Vagina (tissue), 2 donors: ENCODE data around the gene KCND1. TPM values are rescaled to one million over a fixed set of nuclear protein-coding genes. Genes with fewer than 3 reads are reported as not detected.

Experiments used
- DNase-seq, 2 donors: peaks; one replicate each; pipeline ENCODE4 v3.0.0-alpha.2; 2017; ENCODE audit errors: extremely low spot score in 2 of 2
- H3K27ac ChIP-seq: fragments of 200-600 bp; sonication (generic); one replicate; pipeline ENCODE4 v1.5.1; 2019
- H3K27me3 ChIP-seq: fragments of 200-600 bp; sonication (generic); one replicate; pipeline ENCODE4 v1.5.1; 2019
- H3K36me3 ChIP-seq, 2 donors: fragments of 200-600 bp; sonication (generic); one replicate each; pipeline ENCODE4 v1.5.1; 2017 to 2019
- H3K4me1 ChIP-seq: fragments of 200-600 bp; sonication (generic); one replicate; pipeline ENCODE4 v1.5.1; 2019
- H3K4me3 ChIP-seq, 2 donors: fragments of 200-600 bp; sonication (generic); 1 replicate in 1 of 2; 2 replicates in 1 of 2; pipeline ENCODE4 v1.5.1; 2016 to 2019
- H3K9me3 ChIP-seq: fragments of 200-600 bp; sonication (generic); one replicate; pipeline ENCODE4 v1.5.1; 2019
- POLR2A ChIP-seq, 2 donors: fragments of 450-650 bp; IDR thresholded peaks; one replicate each; pipeline ENCODE4 v1.6.1; 2017; ENCODE audit warnings: antibody characterized with exemption in 2 of 2, mild to moderate bottlenecking in 2 of 2, moderate library complexity in 2 of 2
- POLR2AphosphoS5 ChIP-seq, 2 donors: sonication (generic); formaldehyde crosslinking; IDR thresholded peaks; one replicate each; pipeline ENCODE4 v1.9.0; 2017; ENCODE audit warnings: antibody characterized with exemption in 2 of 2, mild to moderate bottlenecking in 2 of 2, low read depth in 1 of 2; ENCODE audit not compliant: insufficient read depth in 1 of 2
- intact Hi-C: fragments of 100-400 bp; cut with DNase I; formaldehyde crosslinking; loops from one replicate; pipeline ENCODE4 v1.15.1; 2023
- total RNA-seq: library from RNA; depleted of rRNA; stranded (reverse); fragments of >200 nt; gene quantifications from one replicate; pipeline ENCODE4 v1.2.3, GENCODE V29; 2016
- TF ChIP-seq, protein P1 (sequence below), 3 experiments: fragments of 450-650 bp in 2 of 3; fragments of 200-600 bp in 1 of 3; sonication (generic) in 1 of 3; IDR thresholded peaks; one replicate each; pipeline ENCODE4 v1.5.1; 2017 to 2019; ENCODE audit warnings: antibody characterized with exemption in 3 of 3, mild to moderate bottlenecking in 2 of 3, moderate library complexity in 2 of 3

The KCND1 gene
- total RNA-seq, 1 donor from 2014 or later = 2.0 TPM

DNA sequence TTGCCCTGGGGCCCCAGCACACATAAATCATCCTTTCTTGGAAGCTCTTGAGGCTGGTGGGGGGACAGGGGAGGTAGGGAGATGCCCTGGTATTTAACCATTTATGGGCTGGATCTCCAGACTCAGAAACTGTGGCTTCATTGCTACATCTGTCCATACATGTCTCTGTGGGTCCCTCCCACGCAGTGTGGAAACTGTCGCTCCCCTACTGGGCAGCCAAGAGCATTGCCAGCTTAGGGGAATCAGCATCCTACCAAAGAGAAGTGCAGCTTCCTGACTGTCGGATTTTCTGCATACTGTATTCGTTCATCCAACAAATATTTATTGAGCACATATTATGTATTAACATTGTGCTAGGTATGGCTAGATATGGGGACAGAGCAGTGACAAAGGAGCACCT lies 26.7 kb upstream of the KCND1 start:
- peaks cover 0 to 8% of the 10 kb centered on the region in 2 donors for H3K36me3 ChIP-seq
- intact Hi-C loops = loop anchor here (10.0 kb wide), 1 partner anchor 1324 kb away; no protein-coding TSS in a partner anchor
- H3K4me3 ChIP-seq = no peak overlapping the region
- DNase-seq = no peak
- H3K4me1 ChIP-seq = peaks cover 19% of the 10 kb centered on the region
- no peaks in the 10 kb centered on the region for H3K27me3 ChIP-seq
- H3K27ac ChIP-seq = no peak overlapping the region
- H3K9me3 ChIP-seq = no peaks in the 10 kb centered on the region
- TF ChIP-seq POLR2AphosphoS5 (IDR thresholded peaks at IDR 0.05; ENCODE audit: insufficient read depth in 1 of 2, low read depth in 1 of 2) (no peak), POLR2A (IDR thresholded peaks at IDR 0.05) (no peak)
- TF ChIP-seq, protein P1, sequence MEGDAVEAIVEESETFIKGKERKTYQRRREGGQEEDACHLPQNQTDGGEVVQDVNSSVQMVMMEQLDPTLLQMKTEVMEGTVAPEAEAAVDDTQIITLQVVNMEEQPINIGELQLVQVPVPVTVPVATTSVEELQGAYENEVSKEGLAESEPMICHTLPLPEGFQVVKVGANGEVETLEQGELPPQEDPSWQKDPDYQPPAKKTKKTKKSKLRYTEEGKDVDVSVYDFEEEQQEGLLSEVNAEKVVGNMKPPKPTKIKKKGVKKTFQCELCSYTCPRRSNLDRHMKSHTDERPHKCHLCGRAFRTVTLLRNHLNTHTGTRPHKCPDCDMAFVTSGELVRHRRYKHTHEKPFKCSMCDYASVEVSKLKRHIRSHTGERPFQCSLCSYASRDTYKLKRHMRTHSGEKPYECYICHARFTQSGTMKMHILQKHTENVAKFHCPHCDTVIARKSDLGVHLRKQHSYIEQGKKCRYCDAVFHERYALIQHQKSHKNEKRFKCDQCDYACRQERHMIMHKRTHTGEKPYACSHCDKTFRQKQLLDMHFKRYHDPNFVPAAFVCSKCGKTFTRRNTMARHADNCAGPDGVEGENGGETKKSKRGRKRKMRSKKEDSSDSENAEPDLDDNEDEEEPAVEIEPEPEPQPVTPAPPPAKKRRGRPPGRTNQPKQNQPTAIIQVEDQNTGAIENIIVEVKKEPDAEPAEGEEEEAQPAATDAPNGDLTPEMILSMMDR (IDR thresholded peaks at IDR 0.05) = no peak

DNA sequence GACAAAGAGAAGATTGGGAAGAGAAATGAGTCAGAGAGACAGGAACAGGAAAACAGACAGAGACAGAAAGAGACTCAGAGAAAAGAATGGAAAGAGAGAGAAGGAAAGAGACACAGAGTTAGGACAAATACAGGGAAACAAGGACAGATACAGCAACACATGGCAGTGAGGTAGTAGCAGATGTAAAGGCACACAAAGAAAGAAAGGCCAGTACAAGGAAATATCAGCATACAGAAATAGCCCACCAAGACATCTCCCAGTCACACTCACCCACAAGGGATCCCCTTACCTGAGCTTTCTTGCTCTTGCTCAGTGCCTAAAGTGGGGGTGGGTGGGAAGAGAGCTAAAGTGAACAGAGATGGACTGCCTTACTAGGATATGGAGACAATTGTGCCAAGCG lies 26.2 kb upstream of the KCND1 start:
- no peak overlapping the region for H3K27ac ChIP-seq
- no peaks in the 10 kb centered on the region for H3K27me3 ChIP-seq
- H3K36me3 ChIP-seq = peaks cover 0 to 11% of the 10 kb centered on the region in 2 donors
- peaks cover 19% of the 10 kb centered on the region for H3K4me1 ChIP-seq
- H3K4me3 ChIP-seq = no peak overlapping the region
- no peaks in the 10 kb centered on the region for H3K9me3 ChIP-seq
- TF ChIP-seq POLR2AphosphoS5 (IDR thresholded peaks at IDR 0.05; ENCODE audit: insufficient read depth in 1 of 2, low read depth in 1 of 2) (no peak), POLR2A (IDR thresholded peaks at IDR 0.05) (no peak)
- TF ChIP-seq, protein P1 (IDR thresholded peaks at IDR 0.05) = no peak
- no peak for DNase-seq
- intact Hi-C loops = loop anchor here (10.0 kb wide), 1 partner anchor 1323 kb away; no protein-coding TSS in a partner anchor

DNA sequence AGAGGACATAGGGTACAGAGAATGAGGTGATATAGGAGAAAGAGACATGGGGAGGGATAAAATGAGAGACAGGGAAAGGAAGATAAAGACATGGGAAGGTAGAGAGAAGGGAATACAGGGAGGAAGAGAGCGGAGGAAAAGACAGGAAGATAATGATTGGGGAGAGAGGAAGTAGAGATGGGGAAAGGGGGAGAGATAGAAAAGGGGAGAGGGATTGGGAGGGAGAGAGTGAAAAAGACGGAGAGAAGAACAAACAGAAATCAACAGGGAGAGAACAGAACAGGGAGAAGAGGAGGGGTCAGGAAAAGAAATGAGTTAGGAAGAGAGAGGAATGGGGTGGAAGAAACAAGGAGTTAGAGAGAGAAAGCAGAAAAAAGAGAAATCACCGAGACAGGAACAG lies 25.8 kb upstream of the KCND1 start:
- Histone ChIP-seq H3K4me1 (peaks cover 19% of the 10 kb centered on the region), H3K36me3 (peaks cover 0 to 11% of the 10 kb centered on the region in 2 donors), H3K4me3 (no peak overlapping the region), H3K9me3 (no peaks in the 10 kb centered on the region), H3K27ac (no peak overlapping the region), H3K27me3 (no peaks in the 10 kb centered on the region)
- TF ChIP-seq POLR2A (IDR thresholded peaks at IDR 0.05) (no peak), POLR2AphosphoS5 (IDR thresholded peaks at IDR 0.05; ENCODE audit: insufficient read depth in 1 of 2, low read depth in 1 of 2) (no peak)
- TF ChIP-seq, protein P1 (IDR thresholded peaks at IDR 0.05) = no peak
- intact Hi-C loops = loop anchor here (10.0 kb wide), 1 partner anchor 1323 kb away; no protein-coding TSS in a partner anchor
- DNase-seq = no peak

DNA sequence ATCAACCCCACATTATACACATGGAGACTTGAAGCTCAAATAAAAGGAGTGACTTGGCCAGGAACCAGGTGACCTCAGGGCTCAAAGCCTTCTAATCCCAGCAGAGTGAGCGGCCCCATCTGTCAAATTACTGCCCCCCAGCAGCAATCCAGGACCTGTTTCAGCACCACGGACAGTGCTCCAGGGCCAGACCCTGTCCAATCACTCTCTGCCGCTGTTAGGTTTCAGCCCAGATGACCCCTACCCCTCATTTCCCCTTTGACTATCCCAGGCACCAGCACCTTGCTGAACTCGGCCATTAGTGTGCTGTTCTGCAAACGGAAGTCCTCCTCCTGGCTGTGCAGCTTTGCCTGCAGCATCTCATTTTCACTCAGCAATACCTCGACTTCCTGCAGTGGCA lies 25.3 kb upstream of the KCND1 start:
- Histone ChIP-seq H3K27ac (no peak overlapping the region), H3K4me1 (peaks cover 19% of the 10 kb centered on the region), H3K4me3 (no peak overlapping the region), H3K27me3 (no peaks in the 10 kb centered on the region), H3K36me3 (peaks cover 0 to 11% of the 10 kb centered on the region in 2 donors), H3K9me3 (no peaks in the 10 kb centered on the region)
- no peak for TF ChIP-seq POLR2A (IDR thresholded peaks at IDR 0.05)
- TF ChIP-seq, protein P1 (IDR thresholded peaks at IDR 0.05) = no peak
- no peak for TF ChIP-seq POLR2AphosphoS5 (IDR thresholded peaks at IDR 0.05; ENCODE audit: insufficient read depth in 1 of 2, low read depth in 1 of 2)
- DNase-seq = no peak
- intact Hi-C loops = loop anchor here (10.0 kb wide), 1 partner anchor 1322 kb away; no protein-coding TSS in a partner anchor

DNA sequence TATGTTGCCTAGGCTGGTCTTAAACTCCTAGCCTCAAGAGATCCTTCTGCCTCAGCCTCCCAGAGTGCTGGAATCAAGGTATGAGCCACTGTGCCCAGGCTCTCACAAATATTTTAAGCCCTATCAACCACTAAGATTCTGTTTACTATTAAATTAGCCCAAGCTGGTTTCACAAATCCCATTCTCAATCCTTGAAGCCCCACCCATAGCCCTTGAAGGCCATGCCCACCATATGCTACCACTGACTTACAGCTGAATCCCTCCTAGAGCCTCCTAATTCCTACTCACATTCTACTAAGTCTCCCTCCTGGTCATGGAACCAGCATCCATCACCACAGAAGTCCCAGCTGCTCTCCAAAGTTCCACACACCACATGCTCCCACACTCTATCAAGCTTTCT lies 20.7 kb upstream of the KCND1 start:
- intact Hi-C loops = loop anchor here (10.0 kb wide), 1 partner anchor 1318 kb away; no protein-coding TSS in a partner anchor
- Histone ChIP-seq H3K4me1 (no peaks in the 10 kb centered on the region), H3K27me3 (no peaks in the 10 kb centered on the region), H3K36me3 (peaks cover 0 to 6% of the 10 kb centered on the region in 2 donors), H3K4me3 (no peak overlapping the region), H3K27ac (no peak overlapping the region), H3K9me3 (no peaks in the 10 kb centered on the region)
- DNase-seq = no peak
- TF ChIP-seq POLR2AphosphoS5 (IDR thresholded peaks at IDR 0.05; ENCODE audit: insufficient read depth in 1 of 2, low read depth in 1 of 2) (no peak), POLR2A (IDR thresholded peaks at IDR 0.05) (no peak)
- TF ChIP-seq, protein P1 (IDR thresholded peaks at IDR 0.05) = no peak
